ENCODE measurements around the gene MECR. TPM values are rescaled to one million over a fixed set of nuclear protein-coding genes. Genes with fewer than 3 reads are reported as not detected.
A peak's percentile ranks its signal among the peaks of the same experiment; 100 is the strongest.

The MECR gene
- total RNA-seq, 1 donor, result 23.5 TPM

- no peak overlapping the region for H3K27ac ChIP-seq (ENCODE audit: low read depth, low read length)
- H2AFZ ChIP-seq (ENCODE audit: low read length), result no peak overlapping the region
- no peak for TF ChIP-seq CTCF (IDR thresholded peaks at IDR 0.05; ENCODE audit: extremely low read depth, low read depth, low read length)
- no peaks in the 10 kb centered on the region for H3K27me3 ChIP-seq (ENCODE audit: insufficient read depth, low read length)
- H3K36me3 ChIP-seq (ENCODE audit: insufficient read depth, low read length), result no peaks in the 10 kb centered on the region
- peaks cover 22% of the 10 kb centered on the region for H3K4me1 ChIP-seq (ENCODE audit: insufficient read depth, low read length)
- H4K20me1 ChIP-seq (ENCODE audit: insufficient read depth, low read length), result no peaks in the 10 kb centered on the region
- no peak overlapping the region for H3K4me2 ChIP-seq (ENCODE audit: insufficient read depth, low read length)
- no peak overlapping the region for H3K4me3 ChIP-seq (ENCODE audit: insufficient read depth, low read length)
- no peaks in the 10 kb centered on the region for H3K9me3 ChIP-seq (ENCODE audit: low read depth, low read length)
- DNase-seq (ENCODE audit: insufficient read length, low spot score, missing footprints), result no peak
- no peaks in the 10 kb centered on the region for H3K79me2 ChIP-seq (ENCODE audit: insufficient read depth, low read length)
Measured at GRCh38 chr1:29260531-29260930, 29.8 kb upstream of the MECR start.

- Histone ChIP-seq H3K27me3 (ENCODE audit: insufficient read depth, low read length) (no peaks in the 10 kb centered on the region), H3K36me3 (ENCODE audit: insufficient read depth, low read length) (no peaks in the 10 kb centered on the region), H3K4me2 (ENCODE audit: insufficient read depth, low read length) (peak overlapping the region; percentile 77), H2AFZ (ENCODE audit: low read length) (no peak overlapping the region), H3K4me3 (ENCODE audit: insufficient read depth, low read length) (peak overlapping the region; percentile 64), H4K20me1 (ENCODE audit: insufficient read depth, low read length) (no peaks in the 10 kb centered on the region), H3K27ac (ENCODE audit: low read depth, low read length) (no peak overlapping the region), H3K79me2 (ENCODE audit: insufficient read depth, low read length) (no peaks in the 10 kb centered on the region), H3K4me1 (ENCODE audit: insufficient read depth, low read length) (peaks cover 18% of the 10 kb centered on the region), H3K9me3 (ENCODE audit: low read depth, low read length) (no peaks in the 10 kb centered on the region)
- TF ChIP-seq CTCF (IDR thresholded peaks at IDR 0.05; ENCODE audit: extremely low read depth, low read depth, low read length), result no peak
- peak; percentile 92 for DNase-seq (ENCODE audit: insufficient read length, low spot score, missing footprints)
Measured at GRCh38 chr1:29259802-29260441, 29.2 kb upstream of the MECR start.

DNA sequence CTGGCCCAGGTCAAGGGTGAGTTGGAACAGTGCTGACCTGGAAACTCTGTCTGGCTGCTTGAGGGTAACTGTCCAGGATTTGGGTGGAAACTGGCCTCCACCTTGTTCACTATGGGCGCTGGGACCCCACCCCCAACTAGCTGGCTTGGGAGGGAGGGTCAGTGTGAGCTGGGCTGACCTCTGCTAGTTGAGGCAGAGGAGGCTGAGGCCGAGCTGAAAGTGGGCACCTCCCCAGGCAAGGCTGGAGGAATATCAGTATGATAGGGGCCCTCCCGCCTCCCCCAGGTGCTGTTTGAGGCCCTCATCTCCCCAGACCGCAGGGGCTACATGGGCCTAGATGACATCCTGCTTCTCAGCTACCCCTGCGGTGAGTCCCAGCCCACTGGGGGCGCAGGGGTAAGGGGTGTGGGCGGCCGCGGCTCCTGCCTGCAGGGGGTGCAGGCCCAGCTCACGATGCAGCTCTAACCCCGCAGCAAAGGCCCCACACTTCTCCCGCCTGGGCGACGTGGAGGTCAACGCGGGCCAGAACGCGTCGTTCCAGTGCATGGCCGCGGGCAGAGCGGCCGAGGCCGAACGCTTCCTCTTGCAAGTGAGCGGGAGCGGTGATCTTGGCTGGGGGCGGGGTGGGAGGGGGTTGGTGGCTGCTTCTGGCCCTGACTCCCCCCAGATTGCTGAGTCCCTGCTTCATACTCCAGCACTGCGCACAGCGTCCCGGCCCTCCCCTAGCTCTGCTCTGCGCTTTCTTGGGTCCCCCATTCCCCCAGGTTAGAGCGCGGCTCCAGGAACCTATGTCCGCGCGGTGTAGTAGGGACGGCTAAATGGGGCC, 28.5 kb upstream of the MECR start:
- H3K4me3 ChIP-seq (ENCODE audit: insufficient read depth, low read length), result peak overlapping the region; percentile 64
- no peak overlapping the region for H2AFZ ChIP-seq (ENCODE audit: low read length)
- no peaks in the 10 kb centered on the region for H3K27me3 ChIP-seq (ENCODE audit: insufficient read depth, low read length)
- no peaks in the 10 kb centered on the region for H3K79me2 ChIP-seq (ENCODE audit: insufficient read depth, low read length)
- H3K4me2 ChIP-seq (ENCODE audit: insufficient read depth, low read length), result peak overlapping the region; percentile 77
- no peak overlapping the region for H3K27ac ChIP-seq (ENCODE audit: low read depth, low read length)
- no peaks in the 10 kb centered on the region for H3K36me3 ChIP-seq (ENCODE audit: insufficient read depth, low read length)
- H4K20me1 ChIP-seq (ENCODE audit: insufficient read depth, low read length), result no peaks in the 10 kb centered on the region
- peaks cover 13% of the 10 kb centered on the region for H3K4me1 ChIP-seq (ENCODE audit: insufficient read depth, low read length)
- TF ChIP-seq CTCF (IDR thresholded peaks at IDR 0.05; ENCODE audit: extremely low read depth, low read depth, low read length), result no peak
- no peaks in the 10 kb centered on the region for H3K9me3 ChIP-seq (ENCODE audit: low read depth, low read length)
- no peak for DNase-seq (ENCODE audit: insufficient read length, low spot score, missing footprints)

Data from osteoblast (primary cell).